GM19193 (cell line): Measurements from ENCODE around the gene IQCF2.

Experiments
- POLR2A ChIP-seq: IDR thresholded peaks from 4 replicates; pipeline ENCODE4 v1.6.1; 2011; ENCODE audit not compliant: insufficient read depth, insufficient read length; ENCODE audit errors: extremely low read depth

IQCF2 gene

GRCh38 chr3:51860703-51861665 is at the start of gene IQCF2:
Gene IQCF2 (plus strand): TSS chr3:51861615. CDS start chr3:51861667, 52 bp downstream.
- TF ChIP-seq POLR2A, result no peak

- no peak for TF ChIP-seq POLR2A
These were observed 47.9 kb upstream of the IQCF2 start for GRCh38 chr3:51813539-51813938.

GRCh38 chr3:51814034-51814433 is 47.4 kb upstream of the IQCF2 start:
- TF ChIP-seq POLR2A, result no peak

GRCh38 chr3:51815614-51816013 is 45.8 kb upstream of the IQCF2 start:
- TF ChIP-seq POLR2A, result no peak

- TF ChIP-seq POLR2A, result no peak
These were observed 44.7 kb upstream of the IQCF2 start for GRCh38 chr3:51816723-51817122.

GRCh38 chr3:51817375-51817774 is 44.0 kb upstream of the IQCF2 start:
- TF ChIP-seq POLR2A, result no peak

GRCh38 chr3:51819151-51819550 is 42.3 kb upstream of the IQCF2 start:
- no peak for TF ChIP-seq POLR2A

- TF ChIP-seq POLR2A, result no peak
These were observed 41.6 kb upstream of the IQCF2 start for GRCh38 chr3:51819709-51820406.

GRCh38 chr3:51828297-51828696 is 33.1 kb upstream of the IQCF2 start:
- TF ChIP-seq POLR2A, result no peak

- no peak for TF ChIP-seq POLR2A
These were observed 31.1 kb upstream of the IQCF2 start for GRCh38 chr3:51830345-51830744.

GRCh38 chr3:51830836-51831385 is 30.5 kb upstream of the IQCF2 start:
- TF ChIP-seq POLR2A, result no peak

- TF ChIP-seq POLR2A, result no peak
These were observed 24.8 kb upstream of the IQCF2 start for GRCh38 chr3:51836606-51837005.

GRCh38 chr3:51845129-51845528 is 16.3 kb upstream of the IQCF2 start:
- TF ChIP-seq POLR2A, result no peak

- TF ChIP-seq POLR2A, result no peak
These were observed 1.5 kb downstream of the IQCF2 start for GRCh38 chr3:51862886-51863285.

- TF ChIP-seq POLR2A, result no peak
These were observed 7.9 kb downstream of the IQCF2 start for GRCh38 chr3:51869304-51869703.
